ENCODE results near the gene ABRACL.
A peak's percentile ranks its signal among the peaks of the same experiment; 100 is the strongest.

ABRACL gene

GRCh38 chr6:139028658-139029469, at the start of gene ABRACL:
ABRACL (plus strand) TSS chr6:139028745; CDS start chr6:139034161, 5,416 bp downstream.
- H3K79me2 ChIP-seq (ENCODE audit: low read length) = peaks cover 20% of the 10 kb centered on the region

GRCh38 chr6:138979365-138979764, 49.2 kb upstream of the ABRACL start:
- Histone ChIP-seq H4K20me1 (ENCODE audit: insufficient read depth, low read length) (no peaks in the 10 kb centered on the region), H3K79me2 (ENCODE audit: low read length) (peaks cover 95% of the 10 kb centered on the region), H3K9me3 (replicated peaks; ENCODE audit: insufficient read depth, low read length) (no peaks in the 10 kb centered on the region), H3K36me3 (replicated peaks; ENCODE audit: insufficient read depth, low read length) (no peaks in the 10 kb centered on the region), H3K9me2 (replicated peaks; ENCODE audit: insufficient read depth, low read length) (no peaks in the 10 kb centered on the region), H3K9ac (ENCODE audit: low read length) (no peak overlapping the region), H3K4me3 (ENCODE audit: low read length) (no peak overlapping the region), H3K27ac (ENCODE audit: low read length) (no peak overlapping the region), H3K4me2 (ENCODE audit: low read depth, low read length) (no peak overlapping the region), H3F3A (ENCODE audit: insufficient read depth, low read length) (no peaks in the 10 kb centered on the region), H3K27me3 (replicated peaks; ENCODE audit: insufficient read depth, low read length) (no peaks in the 10 kb centered on the region), H3K4me1 (ENCODE audit: low read length) (0 out of 2 replicates have a peak, but pooled peaks cover 3% of the 10 kb centered on the region), H2AFZ (ENCODE audit: low read length) (no peak overlapping the region)
- no peak for TF ChIP-seq EZH2 (optimal IDR thresholded peaks at IDR 0.05; ENCODE audit: low read depth, low read length)
- no peak for TF ChIP-seq EZH2phosphoT487 (IDR thresholded peaks at IDR 0.05; ENCODE audit: low read length)
- no peak for TF ChIP-seq CTCF (IDR thresholded peaks at IDR 0.05; ENCODE audit: low read length)
- DNase-seq = no peak

More at GRCh38 chr6:139028658-139029469, at the start of gene ABRACL:
- H3K9ac ChIP-seq (ENCODE audit: low read length) = peak within 1 kb of the TSS; percentile 74
- peak; percentile 69 for DNase-seq
- H3K4me3 ChIP-seq (ENCODE audit: low read length) = peak within 1 kb of the TSS; percentile 95
- peak within 1 kb of the TSS; percentile 89 for H3K4me2 ChIP-seq (ENCODE audit: low read depth, low read length)
- H3K27me3 ChIP-seq (replicated peaks; ENCODE audit: insufficient read depth, low read length) = no peaks in the 10 kb centered on the region
- no peaks in the 10 kb centered on the region for H3K36me3 ChIP-seq (replicated peaks; ENCODE audit: insufficient read depth, low read length)
- no peak for TF ChIP-seq EZH2phosphoT487 (IDR thresholded peaks at IDR 0.05; ENCODE audit: low read length)
- TF ChIP-seq EZH2 (optimal IDR thresholded peaks at IDR 0.05; ENCODE audit: low read depth, low read length) = no peak
- TF ChIP-seq CTCF (IDR thresholded peaks at IDR 0.05; ENCODE audit: low read length) = no peak
- no peaks in the 10 kb centered on the region for H3K9me3 ChIP-seq (replicated peaks; ENCODE audit: insufficient read depth, low read length)
- peaks cover 7% of the 10 kb centered on the region; the same call in 1 of the 2 replicates for H3K4me1 ChIP-seq (ENCODE audit: low read length)
- peak within 1 kb of the TSS; percentile 89 for H2AFZ ChIP-seq (ENCODE audit: low read length)
- no peaks in the 10 kb centered on the region for H4K20me1 ChIP-seq (ENCODE audit: insufficient read depth, low read length)
- peaks cover 6% of the 10 kb centered on the region; the same call in 1 of the 2 replicates for H3F3A ChIP-seq (ENCODE audit: insufficient read depth, low read length)
- H3K9me2 ChIP-seq (replicated peaks; ENCODE audit: insufficient read depth, low read length) = no peaks in the 10 kb centered on the region
- H3K27ac ChIP-seq (ENCODE audit: low read length) = peak within 1 kb of the TSS; percentile 43; the same call in 1 of the 2 replicates

GRCh38 chr6:138979813-138980668, 48.5 kb upstream of the ABRACL start:
- Histone ChIP-seq H3K9me3 (replicated peaks; ENCODE audit: insufficient read depth, low read length) (no peaks in the 10 kb centered on the region), H3K4me1 (ENCODE audit: low read length) (no peaks in the 10 kb centered on the region)

More at GRCh38 chr6:138979813-138980668, 48.5 kb upstream of the ABRACL start:
- H2AFZ ChIP-seq (ENCODE audit: low read length) = no peak overlapping the region
- H3K9ac ChIP-seq (ENCODE audit: low read length) = no peak overlapping the region
- H4K20me1 ChIP-seq (ENCODE audit: insufficient read depth, low read length) = no peaks in the 10 kb centered on the region
- TF ChIP-seq CTCF (IDR thresholded peaks at IDR 0.05; ENCODE audit: low read length) = no peak
- no peak for TF ChIP-seq EZH2phosphoT487 (IDR thresholded peaks at IDR 0.05; ENCODE audit: low read length)
- TF ChIP-seq EZH2 (optimal IDR thresholded peaks at IDR 0.05; ENCODE audit: low read depth, low read length) = no peak
- DNase-seq = no peak
- no peak overlapping the region for H3K4me3 ChIP-seq (ENCODE audit: low read length)
- no peaks in the 10 kb centered on the region for H3K36me3 ChIP-seq (replicated peaks; ENCODE audit: insufficient read depth, low read length)
- H3K27ac ChIP-seq (ENCODE audit: low read length) = no peak overlapping the region
- H3K79me2 ChIP-seq (ENCODE audit: low read length) = peaks cover 97% of the 10 kb centered on the region
- H3K4me2 ChIP-seq (ENCODE audit: low read depth, low read length) = no peak overlapping the region
- H3K9me2 ChIP-seq (replicated peaks; ENCODE audit: insufficient read depth, low read length) = no peaks in the 10 kb centered on the region
- H3K27me3 ChIP-seq (replicated peaks; ENCODE audit: insufficient read depth, low read length) = no peaks in the 10 kb centered on the region
- no peaks in the 10 kb centered on the region for H3F3A ChIP-seq (ENCODE audit: insufficient read depth, low read length)
